ENCODE data around the gene GUCA2A.

The GUCA2A gene

DNA sequence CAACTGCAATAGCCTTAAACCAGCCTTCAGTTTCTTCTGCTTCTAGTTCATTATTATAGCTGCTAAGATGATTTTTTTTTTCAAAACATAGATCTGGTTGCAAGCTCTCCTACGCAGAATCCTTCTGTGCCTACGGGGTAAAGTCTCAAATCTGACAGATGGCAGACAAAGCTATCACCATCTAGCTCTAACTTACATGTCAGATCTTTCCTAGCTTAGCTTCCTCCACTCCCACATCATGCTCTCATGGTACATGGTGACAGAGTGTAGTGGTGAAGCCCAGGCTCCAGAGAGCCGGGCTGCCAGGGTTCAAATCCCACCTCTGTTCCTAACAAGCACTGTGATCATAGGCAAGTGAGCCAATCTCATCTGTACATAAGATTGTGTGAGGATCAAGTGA lies 35.6 kb downstream of the GUCA2A start:
- DNase-seq, result no peak

DNA sequence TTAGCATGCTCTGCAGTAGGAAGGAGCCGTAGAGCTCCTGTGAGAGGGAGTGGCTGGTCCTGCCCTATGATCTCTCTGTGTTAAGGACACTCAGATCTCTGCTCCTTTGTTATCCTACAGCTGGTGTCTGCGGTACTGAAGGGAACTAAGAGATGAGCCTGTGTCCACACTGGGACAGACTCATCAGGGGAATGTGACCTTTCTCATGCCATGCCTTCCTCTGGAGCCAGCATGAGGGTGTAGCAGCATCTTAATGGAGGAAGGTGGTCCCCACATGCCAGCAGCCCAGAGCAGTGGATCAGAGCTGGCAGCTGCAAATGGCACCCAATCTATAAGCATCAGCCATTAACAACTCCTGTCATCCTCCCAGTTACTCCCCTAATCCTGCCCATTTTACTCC lies 36.0 kb downstream of the GUCA2A start:
- DNase-seq, result no peak

DNA sequence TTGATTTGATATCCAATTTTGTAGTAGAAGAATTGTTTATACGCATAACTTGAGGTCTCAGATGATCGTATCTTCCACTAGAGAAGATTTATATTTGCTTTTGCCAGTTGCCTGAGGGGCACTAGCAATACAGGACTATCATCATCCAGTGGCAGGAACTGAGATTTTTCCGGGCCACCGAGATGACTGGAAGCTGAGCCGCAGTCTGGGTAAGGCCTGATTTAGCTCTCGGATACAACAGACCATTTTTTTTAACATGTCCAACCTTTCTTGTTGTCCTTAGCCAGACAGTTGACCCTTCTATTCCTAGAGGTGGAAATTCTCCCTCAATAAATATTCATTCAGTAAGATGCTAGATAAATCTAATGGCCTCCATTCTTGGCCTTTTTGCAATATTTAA lies 36.8 kb downstream of the GUCA2A start:
- DNase-seq, result no peak

DNA sequence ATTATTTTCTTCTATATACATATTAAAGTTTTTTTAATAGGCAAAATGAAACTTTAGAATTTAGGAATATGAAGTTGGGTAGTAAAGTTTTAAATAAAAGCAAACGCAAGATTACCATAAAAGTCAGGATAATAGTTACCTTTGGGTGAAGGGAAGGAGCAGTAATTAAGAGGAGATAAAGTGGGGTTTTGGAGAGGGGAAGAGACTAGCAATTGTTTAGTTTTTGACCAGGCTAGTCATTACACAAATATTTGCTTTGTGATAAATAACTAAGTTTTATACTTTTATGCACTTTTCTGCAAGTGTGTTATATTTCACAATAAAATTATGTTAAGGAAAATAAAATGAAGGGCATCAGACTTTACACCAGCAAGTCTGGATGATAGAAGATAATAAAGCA lies 39.0 kb downstream of the GUCA2A start:
- no peak for DNase-seq

DNA sequence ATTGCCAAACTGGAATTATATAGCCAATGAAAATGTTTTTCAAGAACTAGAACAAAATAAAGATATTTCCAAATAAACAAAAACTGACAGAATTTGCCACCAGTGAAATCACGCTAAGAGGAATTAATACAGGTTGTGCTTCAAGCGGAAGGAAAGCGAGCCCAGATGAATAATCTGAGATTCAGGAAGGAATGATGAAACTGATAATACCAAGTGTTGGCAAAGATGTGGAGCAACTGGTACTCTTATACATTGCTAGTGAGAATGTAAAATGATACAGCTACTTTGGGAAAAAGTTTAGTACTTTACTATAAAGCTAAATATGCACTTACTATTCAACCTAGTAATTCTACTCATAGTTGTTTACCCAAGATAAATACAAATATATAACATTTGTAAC lies 42.1 kb downstream of the GUCA2A start:
- no peak for DNase-seq

DNA sequence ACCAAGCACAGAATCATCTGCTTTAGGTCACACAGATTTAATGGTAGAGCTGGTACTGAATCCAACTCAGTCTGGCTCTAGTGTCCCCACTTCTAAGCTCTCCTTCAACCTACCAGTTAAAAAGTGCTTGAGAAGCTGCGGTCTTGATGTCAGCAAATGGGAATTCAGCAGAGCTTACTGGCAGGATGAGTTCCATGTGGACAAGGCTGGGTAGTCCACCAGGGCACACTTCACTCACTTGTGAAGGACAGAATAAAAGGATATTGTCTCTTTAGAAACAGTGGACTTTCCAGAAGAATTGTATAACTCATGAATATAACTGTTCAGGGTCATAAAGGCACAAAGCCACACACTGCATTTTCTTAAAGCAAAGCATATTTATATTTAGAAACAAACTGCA lies 46.4 kb downstream of the GUCA2A start:
- no peak for DNase-seq

DNA sequence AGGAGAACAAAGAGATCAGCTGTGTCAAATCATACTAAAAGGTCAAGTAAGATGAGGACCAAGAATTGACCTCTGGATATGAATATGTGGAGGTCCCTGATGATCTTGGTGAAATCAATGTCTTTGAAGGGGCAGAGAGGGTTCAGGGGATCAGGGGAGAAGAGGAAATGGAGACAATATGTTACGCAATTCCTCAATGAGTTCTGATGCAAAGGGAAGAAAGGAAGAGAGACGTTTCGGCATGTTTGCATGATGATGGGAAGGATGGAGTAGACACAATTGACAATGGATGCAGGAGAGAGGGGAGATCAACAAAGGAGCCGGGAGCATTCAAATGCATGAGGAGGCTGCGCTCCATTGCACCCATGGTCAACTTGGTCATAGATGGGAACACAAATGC lies 47.3 kb downstream of the GUCA2A start:
- no peak for DNase-seq

DNA sequence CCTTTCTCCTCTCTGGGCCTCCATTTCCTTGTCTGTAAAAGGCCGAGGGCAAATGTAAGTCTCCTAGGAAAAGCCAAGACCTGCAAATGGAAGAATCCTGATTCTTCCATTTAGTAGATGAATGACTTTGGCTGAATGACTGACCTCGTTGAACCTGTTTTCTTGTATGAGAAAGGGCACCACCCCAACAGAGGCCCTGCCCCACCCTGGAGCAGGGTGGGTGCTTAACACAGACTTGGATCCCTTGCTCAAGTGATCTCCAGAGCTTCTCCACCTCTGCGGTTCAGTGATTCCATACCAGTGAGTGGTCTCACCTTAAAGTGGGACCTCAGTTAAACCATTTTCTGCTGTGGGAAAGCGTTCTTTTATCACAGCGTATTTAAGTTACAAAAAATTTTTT lies 50.3 kb downstream of the GUCA2A start:
- no peak for DNase-seq

Data from DMS79 treated with DMSO at 0.1 percent for 48 hours (cell line).